Right lobe of liver (tissue), 4 donors: Measurements from ENCODE around the gene TDP1.

Experiments used
- POLR2A ChIP-seq: fragments of 450-650 bp; IDR thresholded peaks from one replicate; pipeline ENCODE4 v1.6.1; 2017; ENCODE audit warnings: antibody characterized with exemption, mild to moderate bottlenecking
- TF ChIP-seq, protein P1 (sequence below), 4 donors: fragments of 200-600 bp in 3 of 4; fragments of 450-650 bp in 1 of 4; IDR thresholded peaks; one replicate each; pipeline versions ENCODE4 v1.5.1 to v1.8.0; 2016 to 2022; ENCODE audit warnings: antibody characterized with exemption in 4 of 4, mild to moderate bottlenecking in 2 of 4
- donor health status: DM: no; HTN: no; CAD: no.
- donor health status: DM: no; HTN: no; CAD: no.
- donor health status: DM: no; HTN: yes; CAD: no.

GRCh38 chr14:90087433-90087832 is 131.7 kb downstream of the TDP1 start:
- TF ChIP-seq, protein P1, sequence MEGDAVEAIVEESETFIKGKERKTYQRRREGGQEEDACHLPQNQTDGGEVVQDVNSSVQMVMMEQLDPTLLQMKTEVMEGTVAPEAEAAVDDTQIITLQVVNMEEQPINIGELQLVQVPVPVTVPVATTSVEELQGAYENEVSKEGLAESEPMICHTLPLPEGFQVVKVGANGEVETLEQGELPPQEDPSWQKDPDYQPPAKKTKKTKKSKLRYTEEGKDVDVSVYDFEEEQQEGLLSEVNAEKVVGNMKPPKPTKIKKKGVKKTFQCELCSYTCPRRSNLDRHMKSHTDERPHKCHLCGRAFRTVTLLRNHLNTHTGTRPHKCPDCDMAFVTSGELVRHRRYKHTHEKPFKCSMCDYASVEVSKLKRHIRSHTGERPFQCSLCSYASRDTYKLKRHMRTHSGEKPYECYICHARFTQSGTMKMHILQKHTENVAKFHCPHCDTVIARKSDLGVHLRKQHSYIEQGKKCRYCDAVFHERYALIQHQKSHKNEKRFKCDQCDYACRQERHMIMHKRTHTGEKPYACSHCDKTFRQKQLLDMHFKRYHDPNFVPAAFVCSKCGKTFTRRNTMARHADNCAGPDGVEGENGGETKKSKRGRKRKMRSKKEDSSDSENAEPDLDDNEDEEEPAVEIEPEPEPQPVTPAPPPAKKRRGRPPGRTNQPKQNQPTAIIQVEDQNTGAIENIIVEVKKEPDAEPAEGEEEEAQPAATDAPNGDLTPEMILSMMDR (IDR thresholded peaks at IDR 0.05), result no peak
- TF ChIP-seq POLR2A, result no peak
